GM13976 (cell line): Measurements from ENCODE around the gene ABCC4.
"Not testable (repeated sequence)": the region's sequence is repeated elsewhere in the genome, so short reads cannot be mapped to it uniquely, and the experiment has no call there.

Source experiments
- DNase-seq: peaks from one replicate; pipeline ENCODE4 v3.0.0; 2012; ENCODE audit warnings: low spot score
- in situ Hi-C: fragments of 300-500 bp; cut with MboI; formaldehyde crosslinking; loops from one replicate; pipeline ENCODE4 v1.12.0; 2022; ENCODE audit warnings: low sequenced_read_pairs, mixed read lengths, inconsistent platforms; ENCODE audit not compliant: unreplicated experiment
- TF ChIP-seq, protein P1 (sequence below): IDR thresholded peaks from 2 replicates; pipeline ENCODE4 v1.5.1; 2012; ENCODE audit warnings: borderline replicate concordance, mild to moderate bottlenecking; ENCODE audit not compliant: insufficient read depth; ENCODE audit errors: extremely low read depth, missing control alignments, control extremely low read depth

Gene ABCC4

GRCh38 chr13:95269756-95270155, 31.5 kb downstream of the ABCC4 start:
- TF ChIP-seq, protein P1, sequence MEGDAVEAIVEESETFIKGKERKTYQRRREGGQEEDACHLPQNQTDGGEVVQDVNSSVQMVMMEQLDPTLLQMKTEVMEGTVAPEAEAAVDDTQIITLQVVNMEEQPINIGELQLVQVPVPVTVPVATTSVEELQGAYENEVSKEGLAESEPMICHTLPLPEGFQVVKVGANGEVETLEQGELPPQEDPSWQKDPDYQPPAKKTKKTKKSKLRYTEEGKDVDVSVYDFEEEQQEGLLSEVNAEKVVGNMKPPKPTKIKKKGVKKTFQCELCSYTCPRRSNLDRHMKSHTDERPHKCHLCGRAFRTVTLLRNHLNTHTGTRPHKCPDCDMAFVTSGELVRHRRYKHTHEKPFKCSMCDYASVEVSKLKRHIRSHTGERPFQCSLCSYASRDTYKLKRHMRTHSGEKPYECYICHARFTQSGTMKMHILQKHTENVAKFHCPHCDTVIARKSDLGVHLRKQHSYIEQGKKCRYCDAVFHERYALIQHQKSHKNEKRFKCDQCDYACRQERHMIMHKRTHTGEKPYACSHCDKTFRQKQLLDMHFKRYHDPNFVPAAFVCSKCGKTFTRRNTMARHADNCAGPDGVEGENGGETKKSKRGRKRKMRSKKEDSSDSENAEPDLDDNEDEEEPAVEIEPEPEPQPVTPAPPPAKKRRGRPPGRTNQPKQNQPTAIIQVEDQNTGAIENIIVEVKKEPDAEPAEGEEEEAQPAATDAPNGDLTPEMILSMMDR, result no peak
- DNase-seq, result no peak
- in situ Hi-C loops, result no loop called here

DNA sequence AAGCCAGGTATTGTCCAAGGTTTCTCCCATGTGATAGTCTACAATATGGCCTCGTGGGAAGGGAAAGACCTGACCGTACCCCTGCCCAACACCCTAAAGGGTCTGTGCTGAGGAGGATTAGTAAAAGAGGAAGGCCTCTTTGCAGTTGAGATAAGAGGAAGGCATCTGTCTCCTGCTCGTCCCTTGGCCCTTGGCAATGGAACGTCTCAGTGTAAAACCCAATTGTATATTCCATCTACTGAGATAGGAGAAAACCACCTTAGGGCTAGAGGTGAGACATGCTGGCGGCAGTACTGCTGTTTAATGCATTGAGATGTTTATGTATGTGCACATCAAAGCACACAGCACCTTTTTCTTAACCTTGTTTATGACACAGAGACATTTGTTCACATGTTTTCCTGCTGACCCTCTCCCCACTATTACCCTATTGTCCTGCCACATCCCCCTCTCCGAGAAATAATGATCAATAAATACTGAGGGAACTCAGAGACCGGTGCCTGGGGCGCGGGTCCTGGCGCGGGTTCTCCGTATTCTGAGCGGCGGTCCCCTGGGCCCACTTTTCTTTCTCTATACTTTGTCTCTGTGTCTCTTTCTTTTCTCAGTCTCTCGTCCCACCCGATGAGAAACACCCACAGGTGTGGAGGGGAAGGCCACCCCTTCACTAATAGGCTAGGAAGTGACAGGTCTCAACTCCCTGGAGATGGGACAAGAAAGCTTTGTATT, 32.7 kb downstream of the ABCC4 start:
- in situ Hi-C loops, DNase-seq: not testable (repeated sequence)

GRCh38 chr13:95267662-95268342, 33.4 kb downstream of the ABCC4 start:
- no peak for DNase-seq
- TF ChIP-seq, protein P1, result no peak
- in situ Hi-C loops, result no loop called here

GRCh38 chr13:95264225-95264624, 37.0 kb downstream of the ABCC4 start:
- in situ Hi-C loops, result no loop called here
- no peak for DNase-seq
- TF ChIP-seq, protein P1, result no peak

GRCh38 chr13:95262837-95263384, 38.3 kb downstream of the ABCC4 start:
- no peak for DNase-seq
- in situ Hi-C loops, result no loop called here
- TF ChIP-seq, protein P1, result no peak

DNA sequence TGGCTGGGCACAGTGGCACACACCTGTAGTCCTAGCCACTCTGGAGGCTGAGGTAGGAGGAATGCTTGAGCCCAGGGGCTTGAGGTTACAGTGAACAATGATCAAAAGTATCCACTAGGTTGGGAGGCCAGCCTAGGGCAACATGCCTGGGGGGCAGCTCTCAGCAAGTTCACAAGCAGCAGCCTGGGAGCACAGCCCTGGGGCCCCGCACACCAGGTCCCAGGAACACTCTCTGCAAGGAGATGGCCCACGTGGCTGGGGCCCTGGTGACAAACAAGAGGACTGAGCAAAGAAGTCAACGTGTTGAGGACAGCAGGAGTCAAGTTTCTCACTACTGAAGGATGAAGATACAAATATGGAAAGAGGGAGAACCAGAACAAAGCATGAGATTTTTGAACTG, 39.3 kb downstream of the ABCC4 start:
- in situ Hi-C loops, result no loop called here
- DNase-seq, result no peak
- TF ChIP-seq, protein P1, result no peak

GRCh38 chr13:95260031-95260525, 41.2 kb downstream of the ABCC4 start:
- peak; percentile 39 for DNase-seq

More at GRCh38 chr13:95260031-95260525, 41.2 kb downstream of the ABCC4 start:
- TF ChIP-seq, protein P1, result no peak
- in situ Hi-C loops, result no loop called here
